ENCODE measurements around the gene CRYZL1.

GRCh38 chr21:33690874-33691273, 49.3 kb upstream of the CRYZL1 start:
- no peak for TF ChIP-seq TAF1 (IDR thresholded peaks at IDR 0.05; ENCODE audit: low read depth)
- TF ChIP-seq YY1 (IDR thresholded peaks at IDR 0.05; ENCODE audit: low read depth): no peak
- TF ChIP-seq, protein P1, sequence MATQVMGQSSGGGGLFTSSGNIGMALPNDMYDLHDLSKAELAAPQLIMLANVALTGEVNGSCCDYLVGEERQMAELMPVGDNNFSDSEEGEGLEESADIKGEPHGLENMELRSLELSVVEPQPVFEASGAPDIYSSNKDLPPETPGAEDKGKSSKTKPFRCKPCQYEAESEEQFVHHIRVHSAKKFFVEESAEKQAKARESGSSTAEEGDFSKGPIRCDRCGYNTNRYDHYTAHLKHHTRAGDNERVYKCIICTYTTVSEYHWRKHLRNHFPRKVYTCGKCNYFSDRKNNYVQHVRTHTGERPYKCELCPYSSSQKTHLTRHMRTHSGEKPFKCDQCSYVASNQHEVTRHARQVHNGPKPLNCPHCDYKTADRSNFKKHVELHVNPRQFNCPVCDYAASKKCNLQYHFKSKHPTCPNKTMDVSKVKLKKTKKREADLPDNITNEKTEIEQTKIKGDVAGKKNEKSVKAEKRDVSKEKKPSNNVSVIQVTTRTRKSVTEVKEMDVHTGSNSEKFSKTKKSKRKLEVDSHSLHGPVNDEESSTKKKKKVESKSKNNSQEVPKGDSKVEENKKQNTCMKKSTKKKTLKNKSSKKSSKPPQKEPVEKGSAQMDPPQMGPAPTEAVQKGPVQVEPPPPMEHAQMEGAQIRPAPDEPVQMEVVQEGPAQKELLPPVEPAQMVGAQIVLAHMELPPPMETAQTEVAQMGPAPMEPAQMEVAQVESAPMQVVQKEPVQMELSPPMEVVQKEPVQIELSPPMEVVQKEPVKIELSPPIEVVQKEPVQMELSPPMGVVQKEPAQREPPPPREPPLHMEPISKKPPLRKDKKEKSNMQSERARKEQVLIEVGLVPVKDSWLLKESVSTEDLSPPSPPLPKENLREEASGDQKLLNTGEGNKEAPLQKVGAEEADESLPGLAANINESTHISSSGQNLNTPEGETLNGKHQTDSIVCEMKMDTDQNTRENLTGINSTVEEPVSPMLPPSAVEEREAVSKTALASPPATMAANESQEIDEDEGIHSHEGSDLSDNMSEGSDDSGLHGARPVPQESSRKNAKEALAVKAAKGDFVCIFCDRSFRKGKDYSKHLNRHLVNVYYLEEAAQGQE (IDR thresholded peaks at IDR 0.05; ENCODE audit: low read depth): no peak
- no peak for TF ChIP-seq TCF12 (IDR thresholded peaks at IDR 0.05; ENCODE audit: low read depth)
- TF ChIP-seq EP300 (IDR thresholded peaks at IDR 0.05; ENCODE audit: borderline replicate concordance): no peak
- no peak for TF ChIP-seq EGR1 (IDR thresholded peaks at IDR 0.05)
- no peak for TF ChIP-seq RAD21 (IDR thresholded peaks at IDR 0.05; ENCODE audit: low read depth)
- TF ChIP-seq, protein P2, sequence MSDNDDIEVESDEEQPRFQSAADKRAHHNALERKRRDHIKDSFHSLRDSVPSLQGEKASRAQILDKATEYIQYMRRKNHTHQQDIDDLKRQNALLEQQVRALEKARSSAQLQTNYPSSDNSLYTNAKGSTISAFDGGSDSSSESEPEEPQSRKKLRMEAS (IDR thresholded peaks at IDR 0.05): no peak
- TF ChIP-seq FOXM1 (IDR thresholded peaks at IDR 0.05; ENCODE audit: borderline replicate concordance, low read depth): no peak

Data from Ishikawa (cell line).